GM23338 (cell line): Measurements from ENCODE around the gene HBA1.

Experiments used
- CTCF ChIP-seq, 2 experiments: fragments of 200-600 bp in 1 of 2; sonication (generic) in 1 of 2; conservative IDR thresholded peaks; 2 replicates each; pipeline versions ENCODE4 v1.5.1 to v1.6.1; 2016 to 2017; ENCODE audit warnings: antibody characterized with exemption in 2 of 2, low read depth in 2 of 2, mild to moderate bottlenecking in 2 of 2, moderate library complexity in 1 of 2
- EZH2 ChIP-seq: fragments of 200-600 bp; sonication (generic); IDR thresholded peaks from one replicate; pipeline ENCODE4 v1.8.0; 2017; ENCODE audit warnings: antibody characterized with exemption, mild to moderate bottlenecking, low read depth; ENCODE audit not compliant: unreplicated experiment

- TF ChIP-seq EZH2 (no peak), CTCF (conservative IDR thresholded peaks at IDR 0.05; ENCODE audit: low read depth in 2 of 2) (peak in 1 of 2 experiments; percentile 22; a peak in 1 of 4 replicates)
Observed at GRCh38 chr16:140175-140857, 36.2 kb upstream of the HBA1 start.
